Caco-2 (cell line): ENCODE data around the gene LDLRAD4. TPM values are rescaled to one million over a fixed set of nuclear protein-coding genes. Genes with fewer than 3 reads are reported as not detected.

ENCODE experiments used
- BruUV-seq: library from RNA; stranded (reverse); fragments of 400-500 nt; replicated peaks from 2 replicates; lab custom pipeline; 2021; lab: Mats Ljungman, UMichigan
- CTCF ChIA-PET: fragments of 300-600 bp; sonication (Branson Sonifier 250); formaldehyde crosslinking; loops from one replicate; lab custom pipeline; 2022; ENCODE audit warnings: antibody characterized with exemption; lab: Charles Lee
- POLR2A ChIA-PET: fragments of 300-600 bp; sonication (Branson Sonifier 250); formaldehyde crosslinking; loops from one replicate; lab custom pipeline; 2022; ENCODE audit warnings: antibody characterized with exemption; lab: Charles Lee
- DNase-seq, 2 experiments: peaks; one replicate each; pipeline versions ENCODE4 v3.0.0 to v3.0.0-alpha.2; 2020 to 2022
- H3K27me3 ChIP-seq: replicated peaks from 2 replicates; pipeline ENCODE4 v1.6.0; 2011; ENCODE audit warnings: low read length; ENCODE audit not compliant: control insufficient read depth, insufficient read depth
- H3K36me3 ChIP-seq: 2 replicates; pipeline ENCODE4 v1.5.1; 2011; ENCODE audit warnings: low read length; ENCODE audit not compliant: control insufficient read depth, insufficient read depth
- H3K4me1 ChIP-seq: fragments of 250-450 bp; sonication (Bioruptor Pico); 2 replicates; pipeline ENCODE4 v1.5.1; 2020; ENCODE audit warnings: mild to moderate bottlenecking
- H3K4me3 ChIP-seq: 2 replicates; pipeline ENCODE4 v1.5.1; 2011; ENCODE audit warnings: low read depth, mild to moderate bottlenecking, control low read depth, low read length
- H3K9me3 ChIP-seq: fragments of 250-450 bp; sonication (Bioruptor Pico); 2 replicates; pipeline ENCODE4 v1.5.1; 2020; ENCODE audit warnings: mild to moderate bottlenecking, moderate library complexity
- H3K27ac Mint-ChIP-seq: one replicate; pipeline ENCODE4 v1.8.0; 2022; ENCODE audit warnings: mixed read lengths; ENCODE audit not compliant: unreplicated experiment
- H3K27me3 Mint-ChIP-seq: one replicate; pipeline ENCODE4 v1.8.0; 2022; ENCODE audit warnings: mixed read lengths; ENCODE audit not compliant: insufficient read depth, unreplicated experiment
- H3K36me3 Mint-ChIP-seq: one replicate; pipeline ENCODE4 v1.8.0; 2022; ENCODE audit warnings: mild to moderate bottlenecking, mixed read lengths; ENCODE audit not compliant: insufficient read depth, unreplicated experiment
- H3K4me1 Mint-ChIP-seq: one replicate; pipeline ENCODE4 v1.8.0; 2022; ENCODE audit warnings: low read depth, mixed read lengths; ENCODE audit not compliant: unreplicated experiment
- H3K4me3 Mint-ChIP-seq: one replicate; pipeline ENCODE4 v1.8.0; 2022; ENCODE audit warnings: mild to moderate bottlenecking, moderate library complexity, mixed read lengths; ENCODE audit not compliant: unreplicated experiment
- H3K9me3 Mint-ChIP-seq: one replicate; pipeline ENCODE4 v1.8.0; 2022; ENCODE audit warnings: mixed read lengths; ENCODE audit not compliant: unreplicated experiment
- intact Hi-C: fragments of 100-400 bp; cut with micrococcal nuclease; formaldehyde crosslinking; loops from one replicate; pipeline ENCODE4 v1.10.0; 2022; ENCODE audit not compliant: unreplicated experiment
- total RNA-seq: library from RNA; stranded (reverse); gene quantifications from 2 replicates; pipeline ENCODE4 v1.2.3, GENCODE V29; 2022
- TF ChIP-seq, protein P1 (sequence below), 2 experiments: fragments of 200-600 bp in 1 of 2; IDR thresholded peaks; 1 replicate in 1 of 2; 2 replicates in 1 of 2; pipeline versions ENCODE4 v1.5.1 to v1.8.0; 2011 to 2022; ENCODE audit warnings: antibody characterized with exemption in 1 of 2, control low read depth in 1 of 2, inconsistent platforms in 1 of 2, low read depth in 1 of 2, low read length in 1 of 2, mild to moderate bottlenecking in 1 of 2, moderate library complexity in 1 of 2; ENCODE audit not compliant: insufficient read depth in 1 of 2, severe bottlenecking in 1 of 2, unreplicated experiment in 1 of 2

LDLRAD4 gene
- total RNA-seq, 1 experiment from 2014 or later = 1.2 TPM

DNA sequence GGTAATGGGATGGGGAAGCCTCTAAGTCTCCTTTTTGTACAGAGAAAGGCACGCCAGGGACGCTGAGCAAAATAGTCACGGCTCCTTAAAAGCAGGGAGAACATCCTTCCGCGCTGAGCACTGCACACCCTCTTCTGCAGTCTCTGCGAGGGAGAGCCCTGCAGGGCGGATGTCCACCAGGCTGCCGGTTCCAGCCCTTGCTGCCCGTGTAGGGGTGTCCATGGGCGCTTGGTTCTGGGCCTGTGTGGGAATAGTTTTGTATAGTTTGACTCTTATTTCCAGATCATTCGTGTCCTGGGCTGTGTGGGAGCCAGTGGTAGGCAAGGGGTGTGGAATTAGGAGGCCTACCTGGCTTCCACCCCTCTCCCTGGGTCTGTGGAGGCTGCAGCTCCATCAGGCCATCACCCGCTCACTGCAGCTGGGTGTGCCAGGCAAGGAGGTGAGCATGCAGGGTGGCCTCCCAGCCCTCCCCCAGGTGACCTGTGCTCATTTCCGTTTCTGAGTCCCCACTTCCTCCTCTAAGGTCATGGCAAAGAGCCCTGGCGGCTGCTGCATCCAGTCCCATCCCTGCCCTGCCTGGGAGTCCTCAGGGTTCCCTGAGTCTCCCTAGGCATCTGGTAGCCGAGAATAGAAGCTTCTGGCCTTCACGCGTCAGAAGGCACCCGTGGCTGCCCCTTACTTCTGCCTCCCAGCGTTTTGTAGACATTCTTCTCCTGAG, 202.6 kb downstream of the LDLRAD4 start:
- no TSS peak for BruUV-seq
- TF ChIP-seq, protein P1, sequence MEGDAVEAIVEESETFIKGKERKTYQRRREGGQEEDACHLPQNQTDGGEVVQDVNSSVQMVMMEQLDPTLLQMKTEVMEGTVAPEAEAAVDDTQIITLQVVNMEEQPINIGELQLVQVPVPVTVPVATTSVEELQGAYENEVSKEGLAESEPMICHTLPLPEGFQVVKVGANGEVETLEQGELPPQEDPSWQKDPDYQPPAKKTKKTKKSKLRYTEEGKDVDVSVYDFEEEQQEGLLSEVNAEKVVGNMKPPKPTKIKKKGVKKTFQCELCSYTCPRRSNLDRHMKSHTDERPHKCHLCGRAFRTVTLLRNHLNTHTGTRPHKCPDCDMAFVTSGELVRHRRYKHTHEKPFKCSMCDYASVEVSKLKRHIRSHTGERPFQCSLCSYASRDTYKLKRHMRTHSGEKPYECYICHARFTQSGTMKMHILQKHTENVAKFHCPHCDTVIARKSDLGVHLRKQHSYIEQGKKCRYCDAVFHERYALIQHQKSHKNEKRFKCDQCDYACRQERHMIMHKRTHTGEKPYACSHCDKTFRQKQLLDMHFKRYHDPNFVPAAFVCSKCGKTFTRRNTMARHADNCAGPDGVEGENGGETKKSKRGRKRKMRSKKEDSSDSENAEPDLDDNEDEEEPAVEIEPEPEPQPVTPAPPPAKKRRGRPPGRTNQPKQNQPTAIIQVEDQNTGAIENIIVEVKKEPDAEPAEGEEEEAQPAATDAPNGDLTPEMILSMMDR (IDR thresholded peaks at IDR 0.05; ENCODE audit: insufficient read depth in 1 of 2, low read depth in 1 of 2, low read length in 1 of 2, severe bottlenecking in 1 of 2, unreplicated experiment in 1 of 2) = no peak
- Histone ChIP-seq H3K36me3 (no peaks in the 10 kb centered on the region), H3K4me3 (no peak overlapping the region), H3K4me1 (no peaks in the 10 kb centered on the region), H3K27me3 (no peaks in the 10 kb centered on the region), H3K9me3 (no peaks in the 10 kb centered on the region)
- CTCF ChIA-PET = interaction anchor here (0.7 kb wide), 1 partner anchor 261 kb away, joined by 4 read pairs; no protein-coding TSS in a partner anchor
- H3K9me3 Mint-ChIP-seq = no peaks in the 10 kb centered on the region
- H3K4me3 Mint-ChIP-seq = no peak overlapping the region
- intact Hi-C loops = no loop called here
- H3K36me3 Mint-ChIP-seq = no peaks in the 10 kb centered on the region
- POLR2A ChIA-PET = no interaction called here
- H3K27me3 Mint-ChIP-seq = peaks cover 13% of the 10 kb centered on the region
- H3K27ac Mint-ChIP-seq = no peak overlapping the region
- H3K4me1 Mint-ChIP-seq = no peaks in the 10 kb centered on the region
- no peak for DNase-seq

DNA sequence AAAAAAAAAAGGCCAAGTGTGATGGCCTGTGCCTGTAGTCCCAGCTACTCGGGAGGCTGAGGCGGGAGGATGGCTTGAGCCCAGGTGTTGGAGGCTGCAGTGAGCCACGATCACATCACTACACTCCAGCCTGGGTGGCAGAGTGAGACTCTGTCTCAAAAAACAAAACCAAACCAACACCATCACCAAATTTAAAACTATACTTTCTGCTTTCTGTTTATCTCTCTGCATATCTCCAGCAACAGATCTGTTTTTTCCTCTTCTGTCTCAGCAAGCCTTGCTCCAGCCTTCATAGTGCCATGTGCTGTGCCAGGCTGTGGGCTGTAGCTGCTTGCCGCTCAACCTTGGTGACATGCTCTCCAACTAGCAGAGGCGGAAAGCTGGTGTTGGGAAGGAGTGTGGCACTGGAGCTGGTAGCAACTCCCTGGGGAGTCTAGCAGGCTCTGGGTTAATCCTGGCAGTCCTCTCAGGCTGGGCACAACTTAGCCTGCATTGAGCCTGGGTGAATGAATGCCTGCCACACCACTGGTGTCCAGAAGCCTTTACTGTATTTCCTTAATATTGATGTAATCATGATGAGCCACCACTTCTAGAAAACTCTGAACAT, 204.1 kb downstream of the LDLRAD4 start:
- intact Hi-C loops = no loop called here
- CTCF ChIA-PET = no interaction called here
- no TSS peak for BruUV-seq
- no peaks in the 10 kb centered on the region for H3K36me3 Mint-ChIP-seq
- POLR2A ChIA-PET = no interaction called here
- Histone ChIP-seq H3K36me3 (no peaks in the 10 kb centered on the region), H3K4me3 (no peak overlapping the region), H3K9me3 (no peaks in the 10 kb centered on the region), H3K4me1 (no peaks in the 10 kb centered on the region), H3K27me3 (no peaks in the 10 kb centered on the region)
- H3K27me3 Mint-ChIP-seq = peaks cover 13% of the 10 kb centered on the region
- H3K4me1 Mint-ChIP-seq = no peaks in the 10 kb centered on the region
- H3K9me3 Mint-ChIP-seq = no peaks in the 10 kb centered on the region
- no peak overlapping the region for H3K27ac Mint-ChIP-seq
- H3K4me3 Mint-ChIP-seq = no peak overlapping the region
- TF ChIP-seq, protein P1 (IDR thresholded peaks at IDR 0.05; ENCODE audit: insufficient read depth in 1 of 2, low read depth in 1 of 2, low read length in 1 of 2, severe bottlenecking in 1 of 2, unreplicated experiment in 1 of 2) = no peak
- DNase-seq = no peak

DNA sequence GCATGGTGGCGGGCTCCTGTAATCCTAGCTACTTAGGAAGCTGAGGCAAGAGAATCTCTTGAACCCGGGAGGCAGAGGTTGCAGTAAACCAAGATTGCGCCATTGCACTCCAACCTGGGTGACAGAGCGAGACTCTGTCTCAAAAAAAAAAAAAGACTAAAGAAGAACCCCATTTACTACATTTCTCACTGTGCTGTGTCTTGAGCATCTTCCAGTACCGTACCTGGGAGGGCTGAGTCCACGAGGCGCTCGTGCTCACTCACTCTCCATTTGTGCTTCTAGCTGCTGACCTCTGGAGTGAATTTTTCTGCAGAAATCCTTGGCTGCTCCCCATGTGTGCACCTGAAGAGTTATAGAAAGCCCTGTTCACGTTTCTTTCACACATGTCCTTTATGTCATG, 204.8 kb downstream of the LDLRAD4 start:
- ChIA-PET CTCF (no interaction called here), POLR2A (no interaction called here)
- intact Hi-C loops = no loop called here
- H3K4me3 Mint-ChIP-seq = no peak overlapping the region
- Histone ChIP-seq H3K4me1 (no peaks in the 10 kb centered on the region), H3K9me3 (no peaks in the 10 kb centered on the region), H3K4me3 (no peak overlapping the region), H3K36me3 (no peaks in the 10 kb centered on the region), H3K27me3 (no peaks in the 10 kb centered on the region)
- H3K36me3 Mint-ChIP-seq = no peaks in the 10 kb centered on the region
- peaks cover 12% of the 10 kb centered on the region for H3K27me3 Mint-ChIP-seq
- no peaks in the 10 kb centered on the region for H3K9me3 Mint-ChIP-seq
- H3K4me1 Mint-ChIP-seq = no peaks in the 10 kb centered on the region
- BruUV-seq = no TSS peak
- TF ChIP-seq, protein P1 (IDR thresholded peaks at IDR 0.05; ENCODE audit: insufficient read depth in 1 of 2, low read depth in 1 of 2, low read length in 1 of 2, severe bottlenecking in 1 of 2, unreplicated experiment in 1 of 2) = no peak
- H3K27ac Mint-ChIP-seq = no peak overlapping the region
- DNase-seq = no peak
